GM19043 (cell line): ENCODE measurements around the gene TGIF2.
"Not testable (repeated sequence)": the region's sequence is repeated elsewhere in the genome, so short reads cannot be mapped to it uniquely, and the experiment has no call there.

Experiments
- ATAC-seq: cut with Tn5 transposase; IDR thresholded peaks from one replicate; pipeline ENCODE4 v1.9.1; 2021; ENCODE audit warnings: low read depth; ENCODE audit not compliant: unreplicated experiment

The TGIF2 gene

GRCh38 chr20:36611625-36612024 lies 38.2 kb downstream of the TGIF2 start:
- no peak for ATAC-seq

GRCh38 chr20:36613974-36614373 lies 40.6 kb downstream of the TGIF2 start:
- no peak for ATAC-seq

- no peak for ATAC-seq
Observed at GRCh38 chr20:36614781-36615557, 41.6 kb downstream of the TGIF2 start.

- ATAC-seq: no peak
Observed at GRCh38 chr20:36620917-36621316, 47.5 kb downstream of the TGIF2 start.

GRCh38 chr20:36623444-36623843 lies 50.0 kb downstream of the TGIF2 start:
- ATAC-seq: no peak

- ATAC-seq: no peak
Observed at GRCh38 chr20:36624068-36624943, 50.9 kb downstream of the TGIF2 start.

- no peak for ATAC-seq
Observed at GRCh38 chr20:36624944-36625324, 51.5 kb downstream of the TGIF2 start.

- ATAC-seq: no peak
Observed at GRCh38 chr20:36628076-36628475, 54.7 kb downstream of the TGIF2 start.

GRCh38 chr20:36629719-36630681 lies 56.6 kb downstream of the TGIF2 start:
- ATAC-seq: no peak

- ATAC-seq: no peak
Observed at GRCh38 chr20:36631646-36632045, 58.2 kb downstream of the TGIF2 start.

- no peak for ATAC-seq
Observed at GRCh38 chr20:36632147-36632486, 58.7 kb downstream of the TGIF2 start.

GRCh38 chr20:36632487-36633284 lies 59.3 kb downstream of the TGIF2 start:
- no peak for ATAC-seq

GRCh38 chr20:36633285-36633772 lies 59.9 kb downstream of the TGIF2 start:
- no peak for ATAC-seq

GRCh38 chr20:36634342-36634741 lies 60.9 kb downstream of the TGIF2 start:
- ATAC-seq: no peak

- ATAC-seq: not testable (repeated sequence)
Observed at GRCh38 chr20:36638876-36639400, 65.5 kb downstream of the TGIF2 start.

- ATAC-seq: no peak
Observed at GRCh38 chr20:36641506-36641843, 68.1 kb downstream of the TGIF2 start.

- ATAC-seq: no peak
Observed at GRCh38 chr20:36642136-36642535, 68.7 kb downstream of the TGIF2 start.
